ENCODE measurements around the gene EXTL2.

DNA sequence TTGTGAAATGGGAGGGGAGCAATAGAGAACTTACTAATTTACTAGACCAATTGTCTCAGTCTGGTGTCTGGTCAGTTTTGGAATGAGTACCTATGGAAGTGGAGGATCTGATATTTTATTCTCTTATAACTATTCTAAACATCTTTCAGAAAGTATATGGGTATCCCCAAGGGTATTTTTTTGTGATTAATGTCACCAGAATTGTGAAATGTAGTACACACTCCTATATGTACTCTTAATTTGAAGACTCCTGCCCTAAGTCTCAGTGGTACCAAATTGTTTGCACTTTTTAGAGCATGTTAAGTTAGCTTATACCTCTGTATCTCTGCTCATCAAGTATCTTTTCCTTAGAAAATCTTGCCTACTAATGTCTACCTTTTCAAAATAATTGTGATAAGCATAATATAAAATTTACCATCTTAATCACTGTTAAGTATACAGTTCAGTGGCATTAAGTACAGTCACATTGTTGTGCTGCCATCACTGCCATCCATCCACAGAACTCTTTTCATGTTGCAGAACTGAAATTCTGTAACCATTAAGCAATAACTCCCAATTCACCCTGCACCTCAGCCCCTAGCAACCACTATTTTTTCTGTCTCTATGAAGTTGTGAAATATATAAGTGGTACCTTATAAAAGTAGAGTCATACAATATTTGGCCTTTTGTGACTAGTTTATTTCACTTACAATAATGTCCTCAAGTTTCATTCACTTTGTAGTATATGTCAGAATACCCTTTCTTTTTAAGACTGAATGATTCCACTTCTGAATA, 41.7 kb upstream of the EXTL2 start:
- TF ChIP-seq RARB (CRISPR knock-in tag; IDR thresholded peaks at IDR 0.05) = no peak
- TF ChIP-seq SNAI2 (CRISPR knock-in tag; IDR thresholded peaks at IDR 0.05) = no peak
- TF ChIP-seq ZNF70 (CRISPR knock-in tag; IDR thresholded peaks at IDR 0.05) = no peak
- TF ChIP-seq, protein P1, sequence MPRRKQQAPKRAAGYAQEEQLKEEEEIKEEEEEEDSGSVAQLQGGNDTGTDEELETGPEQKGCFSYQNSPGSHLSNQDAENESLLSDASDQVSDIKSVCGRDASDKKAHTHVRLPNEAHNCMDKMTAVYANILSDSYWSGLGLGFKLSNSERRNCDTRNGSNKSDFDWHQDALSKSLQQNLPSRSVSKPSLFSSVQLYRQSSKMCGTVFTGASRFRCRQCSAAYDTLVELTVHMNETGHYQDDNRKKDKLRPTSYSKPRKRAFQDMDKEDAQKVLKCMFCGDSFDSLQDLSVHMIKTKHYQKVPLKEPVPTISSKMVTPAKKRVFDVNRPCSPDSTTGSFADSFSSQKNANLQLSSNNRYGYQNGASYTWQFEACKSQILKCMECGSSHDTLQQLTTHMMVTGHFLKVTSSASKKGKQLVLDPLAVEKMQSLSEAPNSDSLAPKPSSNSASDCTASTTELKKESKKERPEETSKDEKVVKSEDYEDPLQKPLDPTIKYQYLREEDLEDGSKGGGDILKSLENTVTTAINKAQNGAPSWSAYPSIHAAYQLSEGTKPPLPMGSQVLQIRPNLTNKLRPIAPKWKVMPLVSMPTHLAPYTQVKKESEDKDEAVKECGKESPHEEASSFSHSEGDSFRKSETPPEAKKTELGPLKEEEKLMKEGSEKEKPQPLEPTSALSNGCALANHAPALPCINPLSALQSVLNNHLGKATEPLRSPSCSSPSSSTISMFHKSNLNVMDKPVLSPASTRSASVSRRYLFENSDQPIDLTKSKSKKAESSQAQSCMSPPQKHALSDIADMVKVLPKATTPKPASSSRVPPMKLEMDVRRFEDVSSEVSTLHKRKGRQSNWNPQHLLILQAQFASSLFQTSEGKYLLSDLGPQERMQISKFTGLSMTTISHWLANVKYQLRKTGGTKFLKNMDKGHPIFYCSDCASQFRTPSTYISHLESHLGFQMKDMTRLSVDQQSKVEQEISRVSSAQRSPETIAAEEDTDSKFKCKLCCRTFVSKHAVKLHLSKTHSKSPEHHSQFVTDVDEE (CRISPR knock-in tag; IDR thresholded peaks at IDR 0.05) = no peak
- TF ChIP-seq ARNTL (CRISPR knock-in tag; IDR thresholded peaks at IDR 0.05; ENCODE audit: borderline replicate concordance, low read depth) = no peak
- no peak for TF ChIP-seq ZFP30 (CRISPR knock-in tag; IDR thresholded peaks at IDR 0.05)
- no peak for TF ChIP-seq TCF4 (CRISPR knock-in tag; IDR thresholded peaks at IDR 0.05; ENCODE audit: borderline replicate concordance)
- TF ChIP-seq, protein P2, sequence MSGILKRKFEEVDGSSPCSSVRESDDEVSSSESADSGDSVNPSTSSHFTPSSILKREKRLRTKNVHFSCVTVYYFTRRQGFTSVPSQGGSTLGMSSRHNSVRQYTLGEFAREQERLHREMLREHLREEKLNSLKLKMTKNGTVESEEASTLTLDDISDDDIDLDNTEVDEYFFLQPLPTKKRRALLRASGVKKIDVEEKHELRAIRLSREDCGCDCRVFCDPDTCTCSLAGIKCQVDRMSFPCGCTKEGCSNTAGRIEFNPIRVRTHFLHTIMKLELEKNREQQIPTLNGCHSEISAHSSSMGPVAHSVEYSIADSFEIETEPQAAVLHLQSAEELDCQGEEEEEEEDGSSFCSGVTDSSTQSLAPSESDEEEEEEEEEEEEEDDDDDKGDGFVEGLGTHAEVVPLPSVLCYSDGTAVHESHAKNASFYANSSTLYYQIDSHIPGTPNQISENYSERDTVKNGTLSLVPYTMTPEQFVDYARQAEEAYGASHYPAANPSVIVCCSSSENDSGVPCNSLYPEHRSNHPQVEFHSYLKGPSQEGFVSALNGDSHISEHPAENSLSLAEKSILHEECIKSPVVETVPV (CRISPR knock-in tag; IDR thresholded peaks at IDR 0.05) = no peak
- TF ChIP-seq ZFP3 (CRISPR knock-in tag; IDR thresholded peaks at IDR 0.05) = no peak
- no peak for TF ChIP-seq ESRRG (CRISPR knock-in tag; IDR thresholded peaks at IDR 0.05)
- TF ChIP-seq CSDC2 (CRISPR knock-in tag; IDR thresholded peaks at IDR 0.05) = no peak
- no peak for TF ChIP-seq BACH2 (CRISPR knock-in tag; IDR thresholded peaks at IDR 0.05; ENCODE audit: borderline replicate concordance)

Data from SK-N-SH treated with all-trans-retinoic acid at 6 μM for 48 hours (cell line).